Pulmonary artery endothelial cell (primary cell): ENCODE measurements around the gene UPB1. TPM values are rescaled to one million over a fixed set of nuclear protein-coding genes. Genes with fewer than 3 reads are reported as not detected.

Experiments
- DNase-seq: peaks from one replicate; pipeline ENCODE4 v3.0.0-alpha.2; 2011; ENCODE audit warnings: low read depth, low spot score
- total RNA-seq: library from RNA; depleted of rRNA; stranded (reverse); fragments of >200 nt; gene quantifications from 2 replicates; pipeline ENCODE4 v1.2.3, GENCODE V29; 2014

Gene UPB1
- total RNA-seq, 1 donor from 2014 or later: 0.40 TPM

GRCh38 chr22:24563246-24563645, 68.1 kb downstream of the UPB1 start:
- DNase-seq: no peak

GRCh38 chr22:24564376-24565058, 69.4 kb downstream of the UPB1 start:
- DNase-seq: no peak

GRCh38 chr22:24565077-24565476, 69.9 kb downstream of the UPB1 start:
- no peak for DNase-seq

GRCh38 chr22:24566899-24567511, 71.9 kb downstream of the UPB1 start:
- DNase-seq: no peak

GRCh38 chr22:24567668-24568067, 72.5 kb downstream of the UPB1 start:
- no peak for DNase-seq

GRCh38 chr22:24571266-24571665, 76.1 kb downstream of the UPB1 start:
- DNase-seq: no peak

- DNase-seq: no peak
These were observed 81.6 kb downstream of the UPB1 start for GRCh38 chr22:24576778-24577177.

Other genes starting within 250 kb of the UPB1 start
- gene SPECC1L, start 224.5 kb upstream of the UPB1 start, total RNA-seq: 42.0 and 61.7 TPM in 2 replicates
- 35.5 and 113 TPM in 2 replicates for gene ADORA2A, start 67.7 kb upstream of the UPB1 start, total RNA-seq
- 267 and 286 TPM in 2 replicates for gene GUCD1, start 59.8 kb downstream of the UPB1 start, total RNA-seq
- 242 and 306 TPM in 2 replicates for gene SNRPD3, start 60.7 kb downstream of the UPB1 start, total RNA-seq
- gene LRRC75B, start 97.7 kb downstream of the UPB1 start, total RNA-seq: 3.9 and 4.3 TPM in 2 replicates
- 0.28 and 0.40 TPM in 2 replicates for gene GGT1, start 107.9 kb downstream of the UPB1 start, total RNA-seq